Measurements from ENCODE around the gene CFAP299.

DNA sequence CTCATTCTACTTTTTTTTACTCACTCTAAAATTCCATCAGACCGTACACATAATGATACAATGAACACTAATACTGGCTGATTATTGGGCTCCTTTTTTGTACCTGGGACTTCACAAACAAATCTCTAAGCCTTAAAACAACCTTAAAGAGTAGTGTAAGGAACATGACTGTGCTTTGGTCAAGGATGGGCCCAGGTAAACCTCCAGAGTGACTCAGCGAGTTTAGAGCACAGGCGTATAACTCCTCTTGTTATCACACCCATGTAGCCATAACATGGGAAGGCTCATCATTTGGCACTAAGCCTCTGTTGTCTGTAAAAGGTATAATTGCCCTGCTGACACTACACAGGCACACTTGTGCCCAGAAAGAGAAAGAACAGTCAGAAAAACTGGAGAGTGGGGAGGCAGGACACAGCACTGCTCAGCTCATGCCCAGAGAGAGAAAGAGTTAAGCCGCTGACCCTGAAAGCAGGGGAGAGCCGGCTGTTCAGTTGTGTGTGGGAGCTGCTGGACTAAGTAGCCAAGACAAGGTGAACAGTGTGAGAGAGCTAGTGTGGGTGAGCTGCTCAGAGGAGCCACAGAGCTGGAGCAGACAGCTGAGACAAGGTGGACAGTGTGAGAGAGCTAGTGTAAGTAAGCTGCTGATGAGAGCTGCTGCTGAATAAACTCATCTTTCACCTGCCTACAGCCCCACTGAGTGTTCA lies 375.4 kb downstream of the CFAP299 start:
- TF ChIP-seq, protein P1, sequence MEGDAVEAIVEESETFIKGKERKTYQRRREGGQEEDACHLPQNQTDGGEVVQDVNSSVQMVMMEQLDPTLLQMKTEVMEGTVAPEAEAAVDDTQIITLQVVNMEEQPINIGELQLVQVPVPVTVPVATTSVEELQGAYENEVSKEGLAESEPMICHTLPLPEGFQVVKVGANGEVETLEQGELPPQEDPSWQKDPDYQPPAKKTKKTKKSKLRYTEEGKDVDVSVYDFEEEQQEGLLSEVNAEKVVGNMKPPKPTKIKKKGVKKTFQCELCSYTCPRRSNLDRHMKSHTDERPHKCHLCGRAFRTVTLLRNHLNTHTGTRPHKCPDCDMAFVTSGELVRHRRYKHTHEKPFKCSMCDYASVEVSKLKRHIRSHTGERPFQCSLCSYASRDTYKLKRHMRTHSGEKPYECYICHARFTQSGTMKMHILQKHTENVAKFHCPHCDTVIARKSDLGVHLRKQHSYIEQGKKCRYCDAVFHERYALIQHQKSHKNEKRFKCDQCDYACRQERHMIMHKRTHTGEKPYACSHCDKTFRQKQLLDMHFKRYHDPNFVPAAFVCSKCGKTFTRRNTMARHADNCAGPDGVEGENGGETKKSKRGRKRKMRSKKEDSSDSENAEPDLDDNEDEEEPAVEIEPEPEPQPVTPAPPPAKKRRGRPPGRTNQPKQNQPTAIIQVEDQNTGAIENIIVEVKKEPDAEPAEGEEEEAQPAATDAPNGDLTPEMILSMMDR (IDR thresholded peaks at IDR 0.05), result no peak
- no peak for TF ChIP-seq ZFX (IDR thresholded peaks at IDR 0.05; ENCODE audit: borderline replicate concordance)
